Calu3 (cell line): ENCODE measurements around the gene PPP2R5B. TPM values are rescaled to one million over a fixed set of nuclear protein-coding genes. Genes with fewer than 3 reads are reported as not detected.

Experiments used
- BruUV-seq: library from RNA; stranded (reverse); fragments of 400-500 nt; replicated peaks from 2 replicates; lab custom pipeline; 2021; lab: Mats Ljungman, UMichigan
- CTCF ChIA-PET: fragments of 300-600 bp; sonication (Branson Sonifier 250); formaldehyde crosslinking; loops from one replicate; lab custom pipeline; 2022; ENCODE audit warnings: antibody characterized with exemption; lab: Charles Lee
- DNase-seq: peaks from one replicate; pipeline ENCODE4 v3.0.0; 2022
- H3K27ac Mint-ChIP-seq: one replicate; pipeline ENCODE4 v1.8.0; 2022; ENCODE audit warnings: mixed read lengths; ENCODE audit not compliant: unreplicated experiment
- H3K27me3 Mint-ChIP-seq: one replicate; pipeline ENCODE4 v1.8.0; 2022; ENCODE audit warnings: mixed read lengths; ENCODE audit not compliant: unreplicated experiment
- H3K36me3 Mint-ChIP-seq: one replicate; pipeline ENCODE4 v1.8.0; 2022; ENCODE audit warnings: mild to moderate bottlenecking, moderate library complexity, mixed read lengths; ENCODE audit not compliant: insufficient read depth, unreplicated experiment
- H3K4me1 Mint-ChIP-seq: one replicate; pipeline ENCODE4 v1.8.0; 2022; ENCODE audit warnings: mild to moderate bottlenecking, low read depth, mixed read lengths; ENCODE audit not compliant: unreplicated experiment
- H3K4me3 Mint-ChIP-seq: one replicate; pipeline ENCODE4 v1.8.0; 2022; ENCODE audit warnings: mild to moderate bottlenecking, low read depth, moderate library complexity, mixed read lengths; ENCODE audit not compliant: unreplicated experiment
- H3K9me3 Mint-ChIP-seq: one replicate; pipeline ENCODE4 v1.8.0; 2022; ENCODE audit warnings: low read depth, mixed read lengths; ENCODE audit not compliant: unreplicated experiment
- CTCF ChIP-seq: fragments of 200-600 bp; IDR thresholded peaks from one replicate; pipeline ENCODE4 v1.8.0; 2022; ENCODE audit warnings: antibody characterized with exemption; ENCODE audit not compliant: unreplicated experiment
- intact Hi-C: fragments of 100-400 bp; cut with micrococcal nuclease; formaldehyde crosslinking; loops from one replicate; pipeline ENCODE4 v1.10.0; 2022; ENCODE audit not compliant: unreplicated experiment
- total RNA-seq: library from RNA; stranded (reverse); gene quantifications from 2 replicates; pipeline ENCODE4 v1.2.3, GENCODE V29; 2022

PPP2R5B gene
- total RNA-seq, 1 experiment from 2014 or later: 12.2 TPM

GRCh38 chr11:64951529-64951928 is 27.0 kb downstream of the PPP2R5B start:
- H3K4me1 Mint-ChIP-seq: no peaks in the 10 kb centered on the region
- no TSS peak for BruUV-seq
- H3K36me3 Mint-ChIP-seq: no peaks in the 10 kb centered on the region
- DNase-seq: no peak
- no peak for TF ChIP-seq CTCF
- H3K27ac Mint-ChIP-seq: no peak overlapping the region
- H3K4me3 Mint-ChIP-seq: no peak overlapping the region
- intact Hi-C loops: no loop called here
- CTCF ChIA-PET: interaction anchor here (0.6 kb wide), 3 partner anchors 18 to 168 kb away, joined by 4 read pairs; no protein-coding TSS in a partner anchor
- H3K9me3 Mint-ChIP-seq: no peaks in the 10 kb centered on the region
- H3K27me3 Mint-ChIP-seq: peaks cover 11% of the 10 kb centered on the region

GRCh38 chr11:64954201-64954600 is 29.7 kb downstream of the PPP2R5B start:
- H3K27ac Mint-ChIP-seq: no peak overlapping the region
- intact Hi-C loops: no loop called here
- no peaks in the 10 kb centered on the region for H3K9me3 Mint-ChIP-seq
- no peak overlapping the region for H3K4me3 Mint-ChIP-seq
- BruUV-seq: no TSS peak
- H3K36me3 Mint-ChIP-seq: no peaks in the 10 kb centered on the region
- no peaks in the 10 kb centered on the region for H3K4me1 Mint-ChIP-seq
- DNase-seq: no peak
- no peak for TF ChIP-seq CTCF
- CTCF ChIA-PET: interaction anchor here (0.7 kb wide), 1 partner anchor 10 kb away, joined by 4 read pairs; no protein-coding TSS in a partner anchor
- peaks cover 11% of the 10 kb centered on the region for H3K27me3 Mint-ChIP-seq

- CTCF ChIA-PET: no interaction called here
- no peak for DNase-seq
Measured at GRCh38 chr11:64959498-64959897, 35.0 kb downstream of the PPP2R5B start.

GRCh38 chr11:64960719-64961118 is 36.2 kb downstream of the PPP2R5B start:
- Mint-ChIP-seq H3K9me3 (no peaks in the 10 kb centered on the region), H3K27ac (no peak overlapping the region), H3K4me3 (no peak overlapping the region), H3K27me3 (no peaks in the 10 kb centered on the region), H3K4me1 (no peaks in the 10 kb centered on the region), H3K36me3 (peaks cover 4% of the 10 kb centered on the region)
- no peak for TF ChIP-seq CTCF
- intact Hi-C loops: no loop called here
- no peak for DNase-seq
- CTCF ChIA-PET: no interaction called here
- no TSS peak for BruUV-seq

More at GRCh38 chr11:64959498-64959897, 35.0 kb downstream of the PPP2R5B start:
- H3K4me1 Mint-ChIP-seq: no peaks in the 10 kb centered on the region
- intact Hi-C loops: no loop called here
- no peak overlapping the region for H3K4me3 Mint-ChIP-seq
- no TSS peak for BruUV-seq
- no peaks in the 10 kb centered on the region for H3K27me3 Mint-ChIP-seq
- H3K27ac Mint-ChIP-seq: no peak overlapping the region
- H3K9me3 Mint-ChIP-seq: no peaks in the 10 kb centered on the region
- peaks cover 4% of the 10 kb centered on the region for H3K36me3 Mint-ChIP-seq
- TF ChIP-seq CTCF: no peak
